ENCODE measurements around the gene TPK1.

The TPK1 gene

DNA sequence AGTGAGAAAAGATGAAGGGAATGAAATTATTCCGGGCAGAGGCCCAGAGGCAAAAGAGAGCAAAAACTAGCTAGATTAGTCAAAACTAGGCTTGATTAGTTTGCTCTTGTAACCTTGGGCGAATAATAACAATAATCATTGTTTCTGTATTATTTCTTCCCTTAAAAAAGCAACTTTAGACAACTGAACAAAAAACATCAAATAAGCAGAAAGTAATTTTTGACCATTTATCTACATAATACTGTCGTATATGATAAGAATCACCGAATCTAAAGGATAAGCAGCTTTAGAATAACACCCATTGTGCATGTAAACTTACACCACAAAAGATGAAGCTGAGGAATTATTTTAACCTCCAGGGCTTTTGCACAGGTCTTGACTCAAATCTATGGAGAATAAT, 125.1 kb downstream of the TPK1 start:
- ChIA-PET CTCF (interaction anchor here (0.5 to 0.7 kb wide), 2 partner anchors 185 to 319 kb away, joined by 3 to 4 read pairs; no protein-coding TSS in a partner anchor), POLR2A (no interaction called here)
- Histone ChIP-seq H3K4me1 (ENCODE audit: control insufficient read depth, insufficient read depth, low read length) (no peaks in the 10 kb centered on the region), H3K36me3 (ENCODE audit: control insufficient read depth in 2 of 2, insufficient read depth in 1 of 2, low read length in 2 of 2) (no peaks in the 10 kb centered on the region), H3K9me3 (ENCODE audit: control insufficient read depth, insufficient read depth, low read depth, low read length) (no peaks in the 10 kb centered on the region), H3K4me3 (ENCODE audit: low read depth, low read length) (no peak overlapping the region), H3K27ac (ENCODE audit: extremely low read depth, low read depth, low read length) (no peak overlapping the region)
- TF ChIP-seq ZNF837 (tag by site-specific recombination; IDR thresholded peaks at IDR 0.05) (no peak), ZNF654 (tag by site-specific recombination; IDR thresholded peaks at IDR 0.05; ENCODE audit: low read depth) (no peak), ZNF148 (tag by site-specific recombination; IDR thresholded peaks at IDR 0.05; ENCODE audit: borderline replicate concordance) (no peak), ZNF311 (tag by site-specific recombination; IDR thresholded peaks at IDR 0.05; ENCODE audit: borderline replicate concordance) (no peak), GLI4 (tag by site-specific recombination; IDR thresholded peaks at IDR 0.05) (no peak), HOXD13 (CRISPR knock-in tag; IDR thresholded peaks at IDR 0.05; ENCODE audit: borderline replicate concordance) (no peak), BCL11B (tag by site-specific recombination; IDR thresholded peaks at IDR 0.05; ENCODE audit: low read depth) (no peak), ZNF560 (tag by site-specific recombination; IDR thresholded peaks at IDR 0.05; ENCODE audit: borderline replicate concordance) (no peak), GFI1B (tag by site-specific recombination; IDR thresholded peaks at IDR 0.05) (no peak)
- TF ChIP-seq, protein P1, sequence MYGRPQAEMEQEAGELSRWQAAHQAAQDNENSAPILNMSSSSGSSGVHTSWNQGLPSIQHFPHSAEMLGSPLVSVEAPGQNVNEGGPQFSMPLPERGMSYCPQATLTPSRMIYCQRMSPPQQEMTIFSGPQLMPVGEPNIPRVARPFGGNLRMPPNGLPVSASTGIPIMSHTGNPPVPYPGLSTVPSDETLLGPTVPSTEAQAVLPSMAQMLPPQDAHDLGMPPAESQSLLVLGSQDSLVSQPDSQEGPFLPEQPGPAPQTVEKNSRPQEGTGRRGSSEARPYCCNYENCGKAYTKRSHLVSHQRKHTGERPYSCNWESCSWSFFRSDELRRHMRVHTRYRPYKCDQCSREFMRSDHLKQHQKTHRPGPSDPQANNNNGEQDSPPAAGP (tag by site-specific recombination; IDR thresholded peaks at IDR 0.05) = no peak

GRCh38 chr7:144709066-144709465, 126.8 kb downstream of the TPK1 start:
- CTCF ChIA-PET = no interaction called here
- TF ChIP-seq ZNF394 (tag by site-specific recombination; IDR thresholded peaks at IDR 0.05; ENCODE audit: borderline replicate concordance) (no peak), ZNF174 (tag by site-specific recombination; IDR thresholded peaks at IDR 0.05) (no peak), ZNF266 (tag by site-specific recombination; IDR thresholded peaks at IDR 0.05; ENCODE audit: low read depth) (no peak), ZFP37 (tag by site-specific recombination; IDR thresholded peaks at IDR 0.05) (no peak), ZNF155 (tag by site-specific recombination; IDR thresholded peaks at IDR 0.05) (no peak), ZNF548 (tag by site-specific recombination; IDR thresholded peaks at IDR 0.05) (no peak), ZNF146 (tag by site-specific recombination; IDR thresholded peaks at IDR 0.05) (no peak), SETDB1 (IDR thresholded peaks at IDR 0.05; ENCODE audit: insufficient read length, low read length) (no peak), ZNF624 (tag by site-specific recombination; IDR thresholded peaks at IDR 0.05) (no peak)
- TF ChIP-seq, protein P2, sequence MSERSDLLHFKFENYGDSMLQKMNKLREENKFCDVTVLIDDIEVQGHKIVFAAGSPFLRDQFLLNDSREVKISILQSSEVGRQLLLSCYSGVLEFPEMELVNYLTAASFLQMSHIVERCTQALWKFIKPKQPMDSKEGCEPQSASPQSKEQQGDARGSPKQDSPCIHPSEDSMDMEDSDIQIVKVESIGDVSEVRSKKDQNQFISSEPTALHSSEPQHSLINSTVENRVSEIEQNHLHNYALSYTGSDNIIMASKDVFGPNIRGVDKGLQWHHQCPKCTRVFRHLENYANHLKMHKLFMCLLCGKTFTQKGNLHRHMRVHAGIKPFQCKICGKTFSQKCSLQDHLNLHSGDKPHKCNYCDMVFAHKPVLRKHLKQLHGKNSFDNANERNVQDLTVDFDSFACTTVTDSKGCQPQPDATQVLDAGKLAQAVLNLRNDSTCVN (tag by site-specific recombination; optimal IDR thresholded peaks at IDR 0.05) = no peak
- TF ChIP-seq, protein P3, sequence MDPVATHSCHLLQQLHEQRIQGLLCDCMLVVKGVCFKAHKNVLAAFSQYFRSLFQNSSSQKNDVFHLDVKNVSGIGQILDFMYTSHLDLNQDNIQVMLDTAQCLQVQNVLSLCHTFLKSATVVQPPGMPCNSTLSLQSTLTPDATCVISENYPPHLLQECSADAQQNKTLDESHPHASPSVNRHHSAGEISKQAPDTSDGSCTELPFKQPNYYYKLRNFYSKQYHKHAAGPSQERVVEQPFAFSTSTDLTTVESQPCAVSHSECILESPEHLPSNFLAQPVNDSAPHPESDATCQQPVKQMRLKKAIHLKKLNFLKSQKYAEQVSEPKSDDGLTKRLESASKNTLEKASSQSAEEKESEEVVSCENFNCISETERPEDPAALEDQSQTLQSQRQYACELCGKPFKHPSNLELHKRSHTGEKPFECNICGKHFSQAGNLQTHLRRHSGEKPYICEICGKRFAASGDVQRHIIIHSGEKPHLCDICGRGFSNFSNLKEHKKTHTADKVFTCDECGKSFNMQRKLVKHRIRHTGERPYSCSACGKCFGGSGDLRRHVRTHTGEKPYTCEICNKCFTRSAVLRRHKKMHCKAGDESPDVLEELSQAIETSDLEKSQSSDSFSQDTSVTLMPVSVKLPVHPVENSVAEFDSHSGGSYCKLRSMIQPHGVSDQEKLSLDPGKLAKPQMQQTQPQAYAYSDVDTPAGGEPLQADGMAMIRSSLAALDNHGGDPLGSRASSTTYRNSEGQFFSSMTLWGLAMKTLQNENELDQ (tag by site-specific recombination; IDR thresholded peaks at IDR 0.05; ENCODE audit: low read depth) = no peak

More at GRCh38 chr7:144709066-144709465, 126.8 kb downstream of the TPK1 start:
- Histone ChIP-seq H3K4me3 (ENCODE audit: low read depth, low read length) (no peak overlapping the region), H3K36me3 (ENCODE audit: control insufficient read depth in 2 of 2, insufficient read depth in 1 of 2, low read length in 2 of 2) (no peaks in the 10 kb centered on the region), H3K27ac (ENCODE audit: extremely low read depth, low read depth, low read length) (no peak overlapping the region), H3K4me1 (ENCODE audit: control insufficient read depth, insufficient read depth, low read length) (no peaks in the 10 kb centered on the region), H3K9me3 (ENCODE audit: control insufficient read depth, insufficient read depth, low read depth, low read length) (no peaks in the 10 kb centered on the region)
- POLR2A ChIA-PET = no interaction called here

All from HEK293 (cell line).